Measurements from ENCODE around the gene RASA2. TPM values are rescaled to one million over a fixed set of nuclear protein-coding genes. Genes with fewer than 3 reads are reported as not detected.

The RASA2 gene
- total RNA-seq, 1 donor from 2014 or later, result 4.3 TPM

GRCh38 chr3:141650783-141651182 is 164.0 kb downstream of the RASA2 start:
- no peak for TF ChIP-seq CTCF (IDR thresholded peaks at IDR 0.05; ENCODE audit: borderline replicate concordance)
- Histone ChIP-seq H3K36me3 (no peaks in the 10 kb centered on the region), H3K9me3 (replicated peaks) (no peaks in the 10 kb centered on the region), H3K27ac (replicated peaks) (no peak overlapping the region), H3K27me3 (ENCODE audit: low read depth) (no peaks in the 10 kb centered on the region), H3K4me1 (no peaks in the 10 kb centered on the region), H3K4me3 (no peak overlapping the region)
- intact Hi-C loops (cut with micrococcal nuclease), result no loop called here
- DNase-seq, result no peak

- Histone ChIP-seq H3K9me3 (replicated peaks) (no peaks in the 10 kb centered on the region), H3K4me3 (no peak overlapping the region), H3K27me3 (ENCODE audit: low read depth) (no peaks in the 10 kb centered on the region), H3K4me1 (no peaks in the 10 kb centered on the region), H3K36me3 (no peaks in the 10 kb centered on the region), H3K27ac (replicated peaks) (no peak overlapping the region)
- DNase-seq, result no peak
- intact Hi-C loops (cut with micrococcal nuclease), result no loop called here
- TF ChIP-seq CTCF (IDR thresholded peaks at IDR 0.05; ENCODE audit: borderline replicate concordance), result no peak
Observed at GRCh38 chr3:141651409-141651808, 164.6 kb downstream of the RASA2 start.

- no peak for TF ChIP-seq CTCF (IDR thresholded peaks at IDR 0.05; ENCODE audit: borderline replicate concordance)
- Histone ChIP-seq H3K9me3 (replicated peaks) (peaks cover 7% of the 10 kb centered on the region), H3K27ac (replicated peaks) (no peak overlapping the region), H3K4me3 (no peak overlapping the region), H3K36me3 (no peaks in the 10 kb centered on the region), H3K27me3 (ENCODE audit: low read depth) (peaks cover 4% of the 10 kb centered on the region), H3K4me1 (no peaks in the 10 kb centered on the region)
- intact Hi-C loops (cut with micrococcal nuclease), result no loop called here
- DNase-seq, result no peak
Observed at GRCh38 chr3:141652349-141652748, 165.5 kb downstream of the RASA2 start.

GRCh38 chr3:141653847-141654246 is 167.0 kb downstream of the RASA2 start:
- no peaks in the 10 kb centered on the region for H3K4me1 ChIP-seq
- H3K4me3 ChIP-seq, result no peak overlapping the region
- no peak overlapping the region for H3K27ac ChIP-seq (replicated peaks)
- no peaks in the 10 kb centered on the region for H3K36me3 ChIP-seq
- no peak for TF ChIP-seq CTCF (IDR thresholded peaks at IDR 0.05; ENCODE audit: borderline replicate concordance)
- DNase-seq, result no peak
- intact Hi-C loops (cut with micrococcal nuclease), result no loop called here
- H3K9me3 ChIP-seq (replicated peaks), result peaks cover 10% of the 10 kb centered on the region
- peaks cover 18% of the 10 kb centered on the region for H3K27me3 ChIP-seq (ENCODE audit: low read depth)

GRCh38 chr3:141655801-141656200 is 169.0 kb downstream of the RASA2 start:
- H3K27me3 ChIP-seq (ENCODE audit: low read depth), result peaks cover 18% of the 10 kb centered on the region
- peaks cover 10% of the 10 kb centered on the region for H3K9me3 ChIP-seq (replicated peaks)
- no peak for TF ChIP-seq CTCF (IDR thresholded peaks at IDR 0.05; ENCODE audit: borderline replicate concordance)
- no peak overlapping the region for H3K27ac ChIP-seq (replicated peaks)
- peaks cover 15% of the 10 kb centered on the region for H3K4me1 ChIP-seq
- no peaks in the 10 kb centered on the region for H3K36me3 ChIP-seq
- no peak for DNase-seq
- H3K4me3 ChIP-seq, result no peak overlapping the region
- intact Hi-C loops (cut with micrococcal nuclease), result no loop called here

GRCh38 chr3:141656771-141657170 is 169.9 kb downstream of the RASA2 start:
- no peak for DNase-seq
- H3K9me3 ChIP-seq (replicated peaks), result peaks cover 10% of the 10 kb centered on the region
- peaks cover 18% of the 10 kb centered on the region for H3K27me3 ChIP-seq (ENCODE audit: low read depth)
- H3K36me3 ChIP-seq, result no peaks in the 10 kb centered on the region
- H3K4me3 ChIP-seq, result no peak overlapping the region
- H3K4me1 ChIP-seq, result peaks cover 15% of the 10 kb centered on the region
- no peak overlapping the region for H3K27ac ChIP-seq (replicated peaks)
- no peak for TF ChIP-seq CTCF (IDR thresholded peaks at IDR 0.05; ENCODE audit: borderline replicate concordance)
- intact Hi-C loops (cut with micrococcal nuclease), result no loop called here
